SK-N-DZ (cell line): ENCODE results near the gene GSTM3.
"Not testable (repeated sequence)": the region's sequence is repeated elsewhere in the genome, so short reads cannot be mapped to it uniquely, and the experiment has no call there.

Experiments used
- DNase-seq: peaks from one replicate; pipeline ENCODE4 v3.0.0-alpha.2; 2015; ENCODE audit warnings: low spot score

The GSTM3 gene

GRCh38 chr1:109697861-109698260 lies 43.0 kb downstream of the GSTM3 start:
- DNase-seq = not testable (repeated sequence)

GRCh38 chr1:109697066-109697465 lies 43.8 kb downstream of the GSTM3 start:
- DNase-seq = no peak

- not testable (repeated sequence) for DNase-seq
Observed at GRCh38 chr1:109695138-109695537, 45.7 kb downstream of the GSTM3 start.

- not testable (repeated sequence) for DNase-seq
Observed at GRCh38 chr1:109694400-109694799, 46.4 kb downstream of the GSTM3 start.

- DNase-seq = peak; percentile 20
Observed at GRCh38 chr1:109691759-109692158, 49.1 kb downstream of the GSTM3 start.

- no peak for DNase-seq
Observed at GRCh38 chr1:109689844-109690405, 50.9 kb downstream of the GSTM3 start.

- DNase-seq = no peak
Observed at GRCh38 chr1:109687641-109688499, 53.0 kb downstream of the GSTM3 start, which contains the start of gene GSTM1. TSS of gene GSTM1 (plus strand) at chr1:109687817. CDS start at chr1:109687874, 57 bp downstream.

- DNase-seq = not testable (repeated sequence)
Observed at GRCh38 chr1:109687109-109687508, 53.7 kb downstream of the GSTM3 start.

- DNase-seq = not testable (repeated sequence)
Observed at GRCh38 chr1:109685890-109686289, 54.9 kb downstream of the GSTM3 start.

- DNase-seq = not testable (repeated sequence)
Observed at GRCh38 chr1:109685399-109685798, 55.4 kb downstream of the GSTM3 start.

- DNase-seq = not testable (repeated sequence)
Observed at GRCh38 chr1:109684777-109685176, 56.1 kb downstream of the GSTM3 start.
